HG02938 (cell line): Measurements from ENCODE around the gene UNC5A.

Experiments used
- ATAC-seq: cut with Tn5 transposase; IDR thresholded peaks from one replicate; pipeline ENCODE4 v1.9.1; 2021; ENCODE audit warnings: mild to moderate bottlenecking, moderate library complexity; ENCODE audit not compliant: unreplicated experiment

Gene UNC5A

DNA sequence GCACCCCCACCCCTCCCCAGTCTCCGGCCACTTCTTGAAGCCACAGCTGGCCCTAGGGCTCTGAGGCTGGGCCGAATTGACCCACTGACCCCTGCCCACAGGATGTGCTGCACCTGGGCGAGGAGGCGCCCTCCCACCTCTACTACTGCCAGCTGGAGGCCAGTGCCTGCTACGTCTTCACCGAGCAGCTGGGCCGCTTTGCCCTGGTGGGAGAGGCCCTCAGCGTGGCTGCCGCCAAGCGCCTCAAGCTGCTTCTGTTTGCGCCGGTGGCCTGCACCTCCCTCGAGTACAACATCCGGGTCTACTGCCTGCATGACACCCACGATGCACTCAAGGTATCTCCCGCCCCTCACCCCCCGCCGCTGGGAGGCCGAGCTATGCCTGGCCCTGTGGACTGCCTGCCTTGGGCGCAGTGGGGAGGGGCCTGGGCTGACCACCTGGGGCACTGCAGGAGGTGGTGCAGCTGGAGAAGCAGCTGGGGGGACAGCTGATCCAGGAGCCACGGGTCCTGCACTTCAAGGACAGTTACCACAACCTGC, 67.5 kb downstream of the UNC5A start:
- no peak for ATAC-seq

DNA sequence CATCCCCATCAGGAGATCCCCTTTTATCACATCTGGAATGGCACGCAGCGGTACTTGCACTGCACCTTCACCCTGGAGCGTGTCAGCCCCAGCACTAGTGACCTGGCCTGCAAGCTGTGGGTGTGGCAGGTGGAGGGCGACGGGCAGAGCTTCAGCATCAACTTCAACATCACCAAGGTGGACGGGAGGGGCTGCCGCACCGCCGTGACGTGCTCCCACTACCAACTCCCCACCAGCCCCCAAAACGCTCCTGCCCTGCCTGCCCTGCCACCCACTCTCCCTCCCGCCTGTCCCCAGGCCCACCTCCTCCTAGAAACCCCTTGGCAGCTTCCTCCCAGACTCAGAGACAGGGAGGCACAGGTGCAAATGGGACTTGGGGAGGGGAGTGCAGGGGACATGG, 68.1 kb downstream of the UNC5A start:
- no peak for ATAC-seq

DNA sequence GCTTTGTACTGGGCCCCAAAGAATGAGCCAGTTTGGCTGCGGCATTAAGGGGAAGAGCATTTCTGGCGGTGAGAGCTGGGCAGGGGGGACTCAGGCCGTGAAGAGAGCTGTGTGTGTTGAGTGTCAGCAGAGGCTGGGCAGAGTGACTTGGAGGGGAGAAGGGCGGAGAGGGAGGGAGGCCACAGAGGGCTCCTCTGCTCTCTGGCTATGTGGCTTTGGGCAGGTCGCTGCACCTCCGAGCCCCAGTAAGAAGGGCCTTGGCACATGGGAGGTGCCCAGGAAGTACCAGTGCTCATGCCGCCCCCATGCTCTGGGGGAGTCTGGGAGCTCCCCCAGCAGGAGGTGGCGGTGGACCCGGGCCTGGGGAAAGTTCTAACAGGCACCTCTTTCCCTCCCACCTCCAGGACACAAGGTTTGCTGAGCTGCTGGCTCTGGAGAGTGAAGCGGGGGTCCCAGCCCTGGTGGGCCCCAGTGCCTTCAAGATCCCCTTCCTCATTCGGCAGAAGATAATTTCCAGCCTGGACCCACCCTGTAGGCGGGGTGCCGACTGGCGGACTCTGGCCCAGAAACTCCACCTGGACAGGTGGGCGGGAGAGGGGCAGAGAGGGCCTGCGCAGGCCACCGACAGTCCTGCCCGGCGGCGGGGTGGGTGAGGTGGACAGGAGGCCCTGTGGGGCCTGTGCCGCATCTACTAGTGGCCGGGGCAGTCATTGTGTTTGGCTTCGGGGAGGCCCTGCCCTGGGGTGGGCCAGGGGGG, 68.7 kb downstream of the UNC5A start:
- ATAC-seq, result no peak

DNA sequence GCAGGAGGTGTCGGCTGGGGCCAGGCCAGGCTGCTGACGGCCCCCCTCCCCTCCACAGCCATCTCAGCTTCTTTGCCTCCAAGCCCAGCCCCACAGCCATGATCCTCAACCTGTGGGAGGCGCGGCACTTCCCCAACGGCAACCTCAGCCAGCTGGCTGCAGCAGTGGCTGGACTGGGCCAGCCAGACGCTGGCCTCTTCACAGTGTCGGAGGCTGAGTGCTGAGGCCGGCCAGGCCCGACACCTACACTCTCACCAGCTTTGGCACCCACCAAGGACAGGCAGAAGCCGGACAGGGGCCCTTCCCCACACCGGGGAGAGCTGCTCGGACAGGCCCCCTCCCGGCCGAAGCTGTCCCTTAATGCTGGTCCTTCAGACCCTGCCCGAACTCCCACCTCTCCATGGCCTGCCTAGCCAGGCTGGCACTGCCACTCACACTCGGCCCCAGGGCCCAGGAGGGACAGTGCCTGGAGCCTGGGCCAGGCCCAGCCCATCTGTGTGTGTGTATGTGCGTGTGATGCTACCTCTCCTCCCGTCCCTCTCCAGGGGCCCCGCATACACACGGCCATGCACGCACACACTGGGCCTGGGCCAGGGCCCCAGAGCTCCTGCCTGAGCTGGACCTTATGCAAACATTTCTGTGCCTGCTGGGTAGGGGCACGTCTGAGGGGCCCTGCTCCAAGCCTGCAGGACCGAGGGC, 69.5 kb downstream of the UNC5A start:
- ATAC-seq, result no peak

DNA sequence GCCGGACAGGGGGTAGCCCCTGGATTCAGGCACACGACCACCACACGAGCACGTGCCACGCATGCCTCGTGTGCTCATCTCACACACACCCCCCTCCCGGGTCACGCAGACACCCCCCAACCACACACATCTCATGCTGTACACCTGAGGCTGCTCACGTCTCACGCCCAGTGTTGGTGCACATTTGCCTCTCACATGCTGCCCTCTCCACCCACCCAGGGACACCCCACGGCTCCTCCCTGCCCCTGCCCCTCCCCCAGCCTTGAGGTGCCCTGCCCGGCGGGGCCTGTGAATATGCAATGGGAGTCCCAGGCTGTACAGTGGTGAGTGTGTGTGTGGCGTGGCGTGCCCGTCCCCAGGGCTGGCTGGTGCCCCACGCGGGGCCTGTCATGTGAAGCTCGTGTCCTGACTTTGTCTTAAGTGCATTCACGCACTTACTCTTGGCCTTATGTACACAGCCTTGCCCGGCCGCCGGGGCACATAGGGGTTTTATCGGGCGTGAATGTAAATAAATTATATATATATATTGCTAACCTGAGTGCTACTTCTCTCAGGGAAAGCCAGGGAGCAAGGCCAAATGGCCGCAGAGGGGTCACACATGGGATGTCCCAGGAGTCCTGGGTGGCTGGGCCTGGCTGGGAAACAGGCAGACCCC, 70.1 kb downstream of the UNC5A start:
- ATAC-seq, result no peak

DNA sequence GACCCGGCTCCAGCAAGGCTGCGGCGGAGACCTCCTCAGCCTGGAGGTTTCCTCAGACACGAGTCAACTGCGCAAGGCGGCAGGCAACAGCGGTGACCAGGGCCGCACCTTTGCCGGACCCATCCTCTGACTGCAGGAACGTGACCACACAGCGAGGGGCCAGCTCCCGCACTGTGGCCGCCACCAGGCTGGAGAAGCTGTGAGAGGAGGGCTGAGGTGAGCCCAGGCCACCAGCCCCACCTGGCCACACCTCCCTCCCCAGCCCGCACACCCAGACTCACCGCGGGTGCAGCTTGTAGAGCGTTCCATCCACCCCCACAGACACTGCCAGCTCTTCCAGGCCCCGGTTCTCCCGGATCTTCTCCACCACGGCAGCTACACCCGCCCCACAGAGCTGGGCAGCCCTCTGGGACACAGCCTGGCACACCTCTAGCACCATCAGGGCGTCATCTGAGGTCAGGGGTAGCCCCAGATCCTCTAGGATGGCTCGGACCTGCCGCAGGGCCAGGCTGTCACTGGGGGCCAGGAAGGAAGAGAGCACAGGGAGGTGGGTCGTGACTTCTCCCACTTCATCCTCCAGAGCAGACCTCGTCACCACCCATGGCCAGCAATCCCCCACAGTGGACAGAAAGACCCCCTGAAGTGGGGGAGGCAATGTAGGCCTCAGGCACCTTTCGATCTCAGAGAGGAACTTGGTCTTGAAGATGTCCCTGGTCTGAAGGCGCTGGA, 70.8 kb downstream of the UNC5A start:
- ATAC-seq, result no peak

DNA sequence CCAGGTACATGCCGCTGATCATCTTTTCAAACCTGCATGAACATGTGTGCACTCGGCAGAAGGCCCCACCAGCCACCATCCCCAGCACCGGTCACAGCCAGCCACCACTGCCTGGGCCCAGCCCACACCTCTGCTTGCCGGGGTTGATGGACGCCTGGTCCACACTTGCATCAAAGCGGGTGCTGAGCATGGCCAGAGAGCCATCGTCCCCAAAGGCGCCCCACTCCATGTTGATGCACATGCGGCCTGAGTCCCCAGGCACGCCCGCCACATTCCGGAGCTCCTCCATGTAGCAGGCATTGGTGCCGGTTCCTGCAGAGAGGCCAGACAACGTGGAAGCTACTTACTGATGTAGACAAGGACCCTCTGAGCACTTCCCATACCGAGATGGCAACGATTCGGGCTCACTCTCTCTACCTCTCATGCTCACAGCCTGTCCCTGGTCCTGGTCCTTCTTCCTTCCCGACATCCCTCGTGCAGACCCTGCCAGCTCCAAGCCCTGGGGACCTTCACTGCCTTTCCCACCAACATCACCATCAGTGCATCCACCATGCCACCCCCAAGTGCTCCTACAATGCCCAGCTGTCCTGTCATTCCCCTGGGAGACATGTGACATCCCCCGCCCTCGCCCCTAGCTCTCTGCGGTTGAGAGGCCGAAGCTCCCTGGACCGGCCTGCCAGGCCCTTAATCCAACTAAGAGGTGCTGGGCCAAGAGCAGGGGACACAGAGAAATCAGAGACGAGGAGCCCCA, 71.6 kb downstream of the UNC5A start:
- no peak for ATAC-seq

DNA sequence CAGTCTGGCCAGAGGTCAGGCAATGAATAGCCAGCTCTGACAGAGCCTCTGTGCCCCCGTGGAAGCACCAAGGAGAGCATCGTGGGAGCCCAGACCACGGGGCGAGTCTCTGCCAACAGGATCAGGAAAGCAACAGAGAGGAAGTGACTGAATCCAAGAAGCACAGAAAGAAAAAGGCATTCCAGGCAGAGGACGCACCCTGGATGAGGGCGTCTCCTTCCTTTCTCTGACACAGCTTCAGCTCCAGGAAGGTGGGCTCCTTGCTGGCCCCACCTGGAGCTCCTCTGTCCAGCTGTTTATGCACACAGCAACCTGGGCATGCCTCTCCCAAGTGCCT, 72.2 kb downstream of the UNC5A start:
- ATAC-seq, result no peak

DNA sequence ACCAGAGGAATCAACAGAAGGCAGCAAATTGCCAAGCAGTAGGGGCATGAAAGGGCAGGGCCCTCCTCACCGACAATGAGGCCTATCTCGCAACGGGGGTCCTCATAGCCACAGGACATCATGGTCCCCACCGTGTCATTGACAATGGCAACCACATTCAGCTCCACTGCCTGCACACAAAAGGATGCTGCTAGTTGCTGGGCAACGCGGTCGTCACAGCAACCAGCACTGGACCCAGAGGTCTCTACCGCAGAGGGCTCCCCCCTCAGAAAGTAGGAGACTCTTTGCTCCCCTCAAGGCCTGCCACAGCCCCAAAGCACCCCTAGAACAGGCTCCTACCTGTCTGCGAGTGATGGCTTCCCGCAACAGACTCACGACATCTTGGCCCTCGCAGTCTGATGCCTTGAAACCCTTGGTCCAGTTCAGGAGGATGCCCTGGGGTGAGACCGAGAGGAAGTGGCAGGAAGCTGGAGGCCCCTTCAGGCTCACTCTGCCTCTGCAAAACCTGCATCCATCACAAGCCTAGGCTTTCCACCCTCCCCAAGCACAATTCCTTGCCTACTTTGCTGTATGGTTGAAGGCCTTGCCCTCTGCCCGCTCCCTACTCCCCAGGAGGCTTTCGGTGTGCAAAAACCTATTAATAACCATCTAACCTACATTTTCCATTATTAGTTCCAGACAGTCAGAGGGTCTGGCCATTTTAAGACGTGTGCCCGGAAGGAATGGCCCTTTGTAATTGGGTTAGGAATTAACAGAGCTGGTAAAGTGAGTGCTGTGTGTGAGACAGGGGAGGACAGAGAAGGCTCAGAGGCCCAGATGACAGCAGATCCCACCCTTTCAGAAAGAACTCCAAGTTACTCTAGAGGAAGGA, 73.6 kb downstream of the UNC5A start:
- ATAC-seq, result no peak

DNA sequence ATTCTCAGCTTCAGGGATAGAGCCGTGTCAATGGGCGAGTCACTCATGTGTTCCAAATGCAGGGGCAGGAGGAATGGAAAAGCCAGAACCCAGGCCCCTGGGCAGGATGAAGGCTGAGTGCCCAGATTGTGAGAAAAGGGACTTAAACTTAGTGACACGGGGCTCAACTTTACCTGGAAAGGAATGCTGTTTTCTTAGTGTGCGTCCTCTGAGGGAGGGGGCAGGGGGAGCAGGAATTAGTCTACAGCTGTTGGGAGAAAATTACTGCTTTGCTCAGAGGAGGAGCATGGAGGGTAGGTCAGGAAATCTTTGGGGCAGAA, 74.2 kb downstream of the UNC5A start:
- no peak for ATAC-seq

DNA sequence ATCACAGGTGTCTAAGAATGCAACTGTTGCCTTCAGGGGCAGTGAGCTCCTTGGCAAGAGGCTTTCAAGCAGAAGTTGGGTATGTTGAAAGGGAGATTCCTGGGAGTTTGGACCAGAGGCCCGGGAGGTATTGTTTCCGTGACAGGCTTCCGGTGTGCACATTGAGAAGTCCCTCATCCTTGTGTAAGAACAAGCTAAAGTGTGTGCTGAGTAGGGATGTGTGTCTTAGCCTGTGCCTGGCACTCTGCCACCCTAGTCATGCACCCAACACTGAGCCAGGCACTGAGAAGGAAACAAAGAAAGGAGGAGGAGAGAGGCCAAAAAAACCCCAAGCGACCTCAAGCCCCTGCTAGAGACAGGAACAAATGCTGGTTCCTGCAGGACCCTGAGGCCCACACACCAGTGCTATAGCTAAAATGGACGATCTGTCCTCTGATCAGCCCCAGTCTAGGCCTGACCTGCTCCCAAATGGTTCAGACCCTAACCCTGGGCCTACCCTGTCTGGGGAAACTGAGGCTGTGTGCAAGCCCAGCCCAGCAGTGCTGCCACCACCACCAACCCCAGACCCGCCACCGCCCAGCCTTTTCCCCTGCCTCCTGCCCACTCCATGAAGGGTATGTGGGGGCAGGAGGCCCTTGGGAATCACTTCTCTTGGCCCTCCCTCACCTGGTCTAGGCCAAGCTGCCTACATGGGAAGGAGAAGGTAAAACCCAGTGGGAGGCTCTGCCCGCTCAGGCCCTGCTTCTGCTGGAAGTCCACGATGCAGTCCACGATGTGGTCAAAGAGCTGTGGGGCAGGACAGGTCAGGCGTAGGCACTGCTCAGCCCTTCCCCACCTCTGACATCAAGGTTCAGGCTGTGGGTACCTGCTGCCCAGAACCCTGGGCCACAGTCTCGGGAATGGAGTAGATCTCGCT, 76.2 kb downstream of the UNC5A start:
- no peak for ATAC-seq

DNA sequence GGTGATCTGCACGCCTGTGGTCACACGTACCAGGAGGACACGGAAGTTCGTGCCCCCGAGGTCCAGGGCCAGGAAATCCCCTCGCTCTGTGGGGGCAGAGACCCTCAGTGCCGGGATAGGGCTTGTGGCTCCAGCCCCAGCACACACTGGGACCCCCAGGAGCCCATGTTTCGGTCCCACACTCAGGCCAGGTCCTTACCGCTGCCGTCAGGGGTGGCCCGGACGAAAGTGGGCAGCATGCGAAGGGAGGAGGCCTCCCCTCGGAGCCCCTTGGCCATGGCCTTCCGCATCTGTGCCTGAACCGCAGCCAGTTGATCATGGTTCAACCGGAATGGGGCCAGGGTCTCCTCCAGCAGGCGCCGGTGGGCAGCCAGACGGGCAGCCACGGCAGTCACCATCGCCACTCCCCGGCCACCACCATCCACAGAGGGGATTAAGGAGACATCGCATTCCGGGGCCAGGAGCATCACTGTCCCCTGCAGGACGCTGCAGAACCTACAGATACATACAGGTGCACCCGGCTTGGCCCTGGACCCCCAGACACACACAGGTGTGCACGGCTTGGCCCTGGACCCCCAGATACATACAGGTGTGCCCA, 77.0 kb downstream of the UNC5A start:
- ATAC-seq, result no peak

DNA sequence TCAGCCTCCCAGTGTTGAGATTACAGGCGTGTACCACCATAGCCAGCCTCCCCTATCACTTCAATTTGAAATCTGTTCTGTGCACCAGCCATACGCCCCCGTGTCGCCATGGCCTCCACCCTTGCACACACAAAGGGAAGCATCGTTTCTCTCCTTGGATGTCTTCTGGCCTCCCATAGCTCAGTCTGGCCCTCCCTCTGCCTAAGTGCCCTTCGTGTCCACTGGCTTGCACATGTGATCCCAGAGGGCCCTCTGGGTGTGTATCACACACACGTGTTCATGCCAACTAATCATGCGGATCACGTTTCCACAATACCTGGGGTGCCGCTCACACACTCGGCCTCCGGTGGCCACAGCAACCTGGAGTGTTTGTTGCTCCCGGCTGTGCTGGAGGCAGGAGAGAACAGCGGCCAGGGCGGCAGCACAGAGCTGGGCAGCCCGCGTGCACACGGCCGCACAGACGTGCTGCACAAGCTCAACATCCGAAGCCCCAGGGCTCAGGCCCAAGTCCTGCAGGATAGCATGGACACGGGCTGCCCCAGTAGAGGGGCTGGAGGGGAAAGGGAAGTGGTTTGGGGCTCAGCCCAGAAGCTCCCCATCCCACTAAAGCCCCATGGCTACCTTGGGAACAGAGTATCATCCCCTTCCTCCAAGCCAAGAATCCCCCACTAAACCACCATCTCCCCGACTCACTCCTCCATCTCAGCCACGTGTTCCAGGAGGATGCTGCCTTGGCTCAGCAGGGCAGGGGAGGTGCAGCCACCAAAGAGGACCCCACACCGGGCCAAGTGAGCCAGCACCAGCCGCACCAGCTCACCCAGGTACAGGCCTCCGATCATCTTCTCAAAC, 77.9 kb downstream of the UNC5A start:
- ATAC-seq, result no peak

DNA sequence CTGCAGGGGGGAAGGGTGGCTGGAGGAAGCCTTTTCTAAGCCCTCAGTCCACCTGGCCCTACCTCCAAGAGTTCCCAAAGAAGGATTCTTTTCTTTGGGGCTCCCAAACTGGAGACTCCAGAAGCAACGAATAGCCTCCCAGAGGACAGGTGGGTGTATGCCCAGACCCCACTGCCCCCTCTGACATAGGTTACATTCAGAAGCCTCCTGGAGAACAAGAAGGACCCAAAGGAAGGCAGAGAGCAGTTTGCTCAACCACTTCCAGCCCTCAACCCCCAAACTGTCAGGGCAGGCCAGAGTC, 78.5 kb downstream of the UNC5A start:
- no peak for ATAC-seq

DNA sequence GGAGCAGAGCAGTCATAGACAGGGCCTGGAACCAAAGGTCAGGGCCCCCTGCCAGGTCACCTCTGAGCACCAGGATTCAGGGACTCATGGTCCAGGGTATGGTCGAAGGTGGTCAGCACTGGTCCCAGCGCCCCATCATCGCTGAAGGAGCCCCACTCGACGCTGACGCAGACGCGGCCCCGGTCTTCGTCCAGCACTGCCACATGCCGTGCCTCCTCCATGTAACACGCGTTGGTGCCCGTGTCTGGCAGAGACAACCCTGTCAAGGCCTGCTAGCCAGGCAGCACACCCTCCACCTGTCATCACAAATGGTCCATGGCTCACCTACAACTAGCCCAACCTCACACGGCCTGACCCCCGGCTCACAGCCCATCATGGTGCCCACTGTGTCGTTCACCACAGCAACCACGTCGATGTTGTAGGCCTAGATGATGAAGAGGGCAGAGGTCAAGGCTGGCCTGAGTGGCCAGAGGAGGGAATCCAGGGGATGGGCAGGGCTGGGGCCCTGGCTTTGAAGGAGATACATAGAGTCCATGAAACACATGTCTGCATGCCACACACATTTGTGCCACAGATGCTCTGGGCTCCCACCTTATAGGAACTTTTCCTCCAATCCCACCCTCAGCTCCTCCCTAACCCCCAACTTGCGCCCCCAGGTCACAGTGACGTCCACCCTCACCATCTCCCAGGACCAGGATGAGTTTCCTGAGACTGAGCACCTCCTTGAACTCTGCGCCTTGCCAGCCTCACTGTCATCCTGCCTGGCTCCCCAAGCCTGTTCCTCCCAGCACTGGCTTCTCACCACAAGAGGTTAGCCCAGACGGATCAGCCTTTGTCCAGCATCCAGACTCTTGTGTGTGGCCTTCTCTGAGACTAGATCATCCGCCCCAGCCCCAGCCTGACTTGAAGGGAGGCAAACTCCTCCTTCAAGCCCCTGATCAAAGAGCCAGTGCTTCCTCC, 79.2 kb downstream of the UNC5A start:
- ATAC-seq, result no peak
